HG03520 (cell line): ENCODE data around the gene CAVIN3.
"Not testable (repeated sequence)": the region's sequence is repeated elsewhere in the genome, so short reads cannot be mapped to it uniquely, and the experiment has no call there.

Source experiments
- ATAC-seq: cut with Tn5 transposase; IDR thresholded peaks from one replicate; pipeline ENCODE4 v1.9.1; 2021; ENCODE audit warnings: mild to moderate bottlenecking, moderate library complexity; ENCODE audit not compliant: unreplicated experiment

Gene CAVIN3

DNA sequence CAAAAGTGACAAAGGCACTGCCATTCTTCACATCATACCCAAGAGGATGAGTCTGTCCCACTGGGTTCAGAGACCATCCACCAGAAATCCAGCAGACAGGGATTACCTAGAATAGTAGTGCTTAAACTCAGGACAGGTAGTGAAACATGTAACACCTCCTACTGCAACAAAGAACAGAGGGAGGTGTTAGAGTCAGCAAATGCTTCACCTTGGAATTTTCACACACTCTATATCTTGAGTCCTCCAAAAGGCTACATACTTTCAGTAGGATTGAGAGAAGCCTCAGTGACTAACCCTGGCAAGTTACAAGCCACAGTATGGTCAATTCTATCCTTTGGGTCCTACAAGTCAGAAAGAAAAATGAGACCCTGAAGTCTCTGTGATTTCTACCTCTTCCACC is 6.0 kb upstream of the CAVIN3 start:
- ATAC-seq = no peak

- ATAC-seq = no peak
Observed at GRCh38 chr11:6323291-6323905, 3.1 kb upstream of the CAVIN3 start.

- ATAC-seq = no peak
Observed at GRCh38 chr11:6321961-6322362, 1.7 kb upstream of the CAVIN3 start.

GRCh38 chr11:6321356-6321755 is 1.1 kb upstream of the CAVIN3 start:
- no peak for ATAC-seq

GRCh38 chr11:6319704-6320410 is 444 bp downstream of the CAVIN3 start:
- ATAC-seq = peak; percentile 36

DNA sequence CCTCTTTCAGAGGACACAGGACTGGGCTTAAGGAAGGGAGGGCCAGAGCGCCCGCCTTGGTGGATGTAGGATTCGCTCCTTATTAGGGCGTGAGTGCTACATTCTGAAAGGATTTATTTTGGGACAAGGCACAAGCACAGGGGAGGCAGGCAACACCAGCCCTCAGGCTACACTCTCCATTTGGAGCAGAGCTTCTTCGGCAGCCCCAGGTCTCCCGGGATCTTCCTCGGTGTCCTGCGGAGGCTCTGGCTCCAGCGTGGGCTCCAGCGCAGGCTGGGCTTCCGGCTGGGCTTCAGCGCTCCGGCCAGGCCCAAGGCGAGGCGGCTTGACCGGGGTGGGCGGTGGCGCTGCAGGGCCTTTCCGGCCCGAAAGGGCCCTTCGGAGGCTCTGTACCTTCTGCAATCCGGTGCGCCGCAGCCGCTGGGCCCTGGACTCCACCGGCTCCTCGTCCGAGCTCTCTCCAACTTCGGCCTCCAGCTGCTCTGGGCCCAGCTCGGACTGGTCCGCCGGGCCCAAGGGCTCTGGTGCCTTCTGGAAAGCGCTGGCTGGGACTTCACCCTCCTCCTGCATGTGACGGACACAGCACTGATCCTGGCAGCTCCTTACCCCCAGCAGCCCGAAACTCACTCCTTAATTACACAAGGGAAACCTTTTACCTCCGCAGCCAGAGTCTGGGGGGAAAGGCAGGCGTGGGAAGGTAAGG is 1.1 kb downstream of the CAVIN3 start:
- no peak for ATAC-seq

- no peak for ATAC-seq
Observed at GRCh38 chr11:6318204-6318603, 2.1 kb downstream of the CAVIN3 start.

- ATAC-seq = peak; percentile 73
Observed at GRCh38 chr11:6315811-6316425, 4.4 kb downstream of the CAVIN3 start.

DNA sequence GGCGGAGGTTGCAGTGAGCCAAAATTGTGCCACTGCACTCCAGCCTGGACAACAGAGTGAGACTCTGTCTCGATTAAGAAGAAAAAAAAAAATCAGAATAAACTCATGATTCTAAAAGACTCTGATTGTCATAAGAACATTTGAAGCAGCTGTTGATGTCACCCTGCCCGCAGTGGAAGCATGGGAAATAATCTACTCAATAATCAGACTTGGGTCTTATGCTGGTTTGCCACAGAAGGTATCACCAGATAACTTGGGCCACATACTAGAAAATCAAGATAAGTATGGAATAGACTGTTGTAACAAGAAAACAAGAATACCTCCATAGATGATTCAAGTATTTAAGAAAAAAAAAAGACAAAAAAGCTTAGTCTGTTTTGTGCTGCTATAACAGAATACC is 8.2 kb downstream of the CAVIN3 start:
- no peak for ATAC-seq

DNA sequence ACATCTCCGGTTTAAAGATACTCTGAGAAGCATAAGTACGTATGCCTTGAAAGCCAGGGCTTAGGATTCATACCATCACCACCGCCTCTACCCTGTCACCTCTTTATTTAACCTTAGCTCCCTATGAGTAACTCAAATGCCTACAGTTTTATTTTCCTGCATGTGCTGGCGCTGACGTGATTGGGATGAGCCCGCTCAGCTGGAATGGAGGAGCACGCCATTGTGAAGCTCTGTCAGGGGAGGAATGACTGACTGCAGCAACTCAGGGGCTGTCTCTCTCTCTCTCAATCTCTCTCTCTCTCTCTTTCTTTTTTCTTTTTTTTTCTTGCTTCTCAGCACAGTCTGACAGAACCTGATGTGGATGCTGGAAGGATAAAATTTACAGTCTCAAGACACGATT is 12.4 kb downstream of the CAVIN3 start:
- ATAC-seq = no peak

DNA sequence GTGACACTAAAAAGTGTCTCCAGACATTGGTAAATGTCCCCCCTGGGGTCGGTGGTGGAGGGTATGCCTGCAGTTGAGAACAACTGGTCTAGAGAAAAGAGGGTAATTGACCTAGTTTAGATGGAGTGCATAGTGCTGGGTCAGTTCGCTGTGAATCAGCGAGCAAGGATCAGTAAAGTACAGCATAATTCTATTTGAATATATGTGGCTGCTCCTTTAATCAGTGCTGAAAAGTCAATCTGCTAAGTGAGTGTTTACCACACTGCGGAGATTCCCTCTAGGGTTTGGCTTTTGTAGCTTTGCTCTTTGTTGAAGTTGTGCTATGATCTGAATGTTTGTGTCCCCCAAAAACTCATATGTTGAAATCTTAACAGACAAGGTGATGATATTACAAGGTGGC is 15.0 kb downstream of the CAVIN3 start:
- no peak for ATAC-seq

DNA sequence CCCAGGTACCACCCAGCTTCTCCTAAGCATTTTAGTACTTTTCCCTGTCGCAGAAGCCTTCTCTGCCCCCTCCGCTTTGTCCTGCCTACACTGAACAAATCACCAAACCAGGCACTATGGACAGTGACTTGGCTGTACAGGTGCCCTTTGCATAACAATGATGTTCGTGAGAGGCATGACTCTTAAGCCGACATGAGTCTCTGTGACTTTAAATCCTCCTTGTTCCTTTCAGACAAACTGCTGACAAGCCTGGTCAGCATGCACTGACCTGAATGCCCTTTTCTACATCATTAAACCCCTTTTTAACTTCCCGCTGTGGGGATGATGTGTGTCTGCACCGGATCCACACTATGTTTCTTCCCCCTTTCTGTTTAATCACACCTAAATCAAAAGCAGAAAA is 16.6 kb downstream of the CAVIN3 start:
- ATAC-seq = no peak

GRCh38 chr11:6301096-6301495 is 19.2 kb downstream of the CAVIN3 start:
- no peak for ATAC-seq

DNA sequence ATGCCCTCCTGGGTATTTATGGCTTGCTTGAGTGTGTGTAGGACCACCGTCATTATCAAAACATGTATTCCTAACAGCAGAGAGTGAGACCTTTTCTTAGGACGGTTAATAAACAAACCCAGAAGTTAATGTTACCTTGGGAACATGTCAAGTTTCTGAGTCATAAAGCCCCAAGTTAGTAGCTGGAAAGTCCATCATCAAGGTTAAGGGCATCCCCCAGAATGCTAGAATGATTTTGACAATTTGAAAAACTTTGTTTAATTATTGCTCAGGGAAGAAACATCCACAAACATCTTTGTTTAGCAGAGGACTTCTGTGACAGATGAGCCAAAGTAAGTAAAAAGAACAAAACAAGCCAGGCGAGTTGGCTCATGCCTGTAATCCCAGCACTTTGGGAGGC is 20.0 kb downstream of the CAVIN3 start:
- no peak for ATAC-seq

DNA sequence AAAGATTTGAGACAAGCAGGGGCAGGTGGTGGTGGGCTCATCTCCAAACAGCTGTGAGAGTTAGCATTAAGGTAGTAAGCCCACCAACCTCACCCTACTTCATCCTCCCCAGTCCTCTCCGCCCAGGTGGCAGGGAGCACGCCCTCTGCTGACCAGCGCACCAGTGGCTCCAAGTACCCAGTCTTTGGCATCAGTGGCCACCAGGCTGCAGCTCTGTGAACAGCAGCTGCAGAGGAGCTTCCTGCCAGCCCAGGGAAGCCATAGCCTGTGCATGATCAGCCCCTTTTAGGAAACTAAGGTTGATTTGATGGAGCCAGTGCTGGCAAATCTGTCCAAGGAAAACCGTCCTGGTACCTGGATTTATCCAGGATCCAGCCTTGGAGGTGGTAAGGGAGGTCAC is 21.7 kb downstream of the CAVIN3 start:
- peak; percentile 71 for ATAC-seq

DNA sequence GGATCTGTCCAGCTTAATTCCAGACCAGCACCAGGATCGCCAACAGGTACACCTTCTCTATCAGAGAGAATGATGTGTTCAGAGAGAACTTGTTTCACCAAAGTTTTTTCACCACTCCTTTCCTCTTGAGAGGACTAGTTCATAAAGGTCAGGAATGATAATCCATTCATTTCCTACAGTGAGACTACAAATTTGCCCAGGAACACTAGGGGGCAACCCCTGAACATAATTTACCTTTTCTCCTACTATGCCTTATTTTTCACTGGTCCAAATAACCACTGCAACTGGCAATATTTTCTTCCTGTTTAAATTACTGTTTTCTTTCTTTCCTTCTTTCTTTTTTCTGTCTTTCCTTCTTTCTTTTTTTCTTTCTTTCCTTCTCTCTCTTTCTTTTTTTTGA is 22.5 kb downstream of the CAVIN3 start:
- no peak for ATAC-seq

DNA sequence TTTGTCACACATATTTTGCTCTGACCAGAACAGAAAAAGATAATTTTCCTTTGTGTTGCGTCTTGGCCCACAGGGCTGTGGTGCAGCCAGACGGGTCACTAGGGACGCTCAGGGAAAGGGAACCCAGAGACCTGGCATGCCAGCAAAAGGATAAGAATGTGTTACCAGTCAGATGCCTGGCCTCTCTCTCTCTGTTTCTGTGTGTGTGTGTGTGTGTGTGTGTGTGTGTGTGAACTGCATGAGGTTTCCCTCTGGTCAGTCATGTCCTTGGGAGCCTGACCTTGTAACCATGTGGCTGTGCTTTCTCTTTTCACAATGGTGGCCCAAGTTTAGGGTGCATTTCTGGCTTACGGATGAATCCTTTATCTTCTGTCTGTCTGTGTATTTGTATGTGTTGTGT is 35.3 kb downstream of the CAVIN3 start:
- no peak for ATAC-seq

DNA sequence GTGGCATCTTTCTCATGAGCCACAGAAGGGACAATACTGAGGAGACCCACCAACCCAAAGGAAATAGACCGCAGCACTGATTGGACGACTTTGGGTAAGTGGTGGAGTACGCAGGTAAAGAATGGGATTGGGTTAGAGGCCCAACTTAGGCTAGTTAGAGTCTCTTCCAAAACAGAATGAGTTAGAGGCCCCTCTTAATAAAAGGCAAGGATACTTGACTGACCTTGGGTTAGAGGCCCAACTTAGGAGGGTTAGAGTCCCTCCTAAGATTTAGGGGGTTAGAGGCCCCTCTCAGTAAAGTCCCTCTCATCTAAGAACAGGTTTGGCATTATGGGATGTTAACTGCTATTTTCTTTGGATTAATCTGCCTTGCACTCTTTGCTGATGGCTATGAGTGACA is 36.1 kb downstream of the CAVIN3 start:
- no peak for ATAC-seq

GRCh38 chr11:6283453-6284023 is 36.8 kb downstream of the CAVIN3 start:
- ATAC-seq = no peak

- not testable (repeated sequence) for ATAC-seq
Observed at GRCh38 chr11:6280809-6281208, 39.5 kb downstream of the CAVIN3 start.

- no peak for ATAC-seq
Observed at GRCh38 chr11:6273188-6273587, 47.1 kb downstream of the CAVIN3 start.
